Measurements from ENCODE around the gene ITM2C. TPM values are rescaled to one million over a fixed set of nuclear protein-coding genes. Genes with fewer than 3 reads are reported as not detected.

The ITM2C gene
- total RNA-seq = 10 to 100 TPM in 3 of 4 donors, 1 to 10 TPM in 1; 4.9 to 11.2 (median 10.8) TPM

GRCh38 chr2:230864605-230865306 is at the start of gene ITM2C:
ITM2C (plus strand) TSS chr2:230864942; CDS start chr2:230865026, 84 bp downstream.
- intact Hi-C loops (cut with DNase I; ENCODE audit: low total_unique reads) = no loop called here
- Histone ChIP-seq H3K9me3 (no peaks in the 10 kb centered on the region), H3K27me3 (peaks cover 2 to 26% (median 20%) of the 10 kb centered on the region in 3 donors), H3K4me1 (no peaks in the 10 kb centered on the region), H3K4me3 (peak within 1 kb of the TSS; percentile 59 to 77 (median 67)), H3K27ac (peak within 1 kb of the TSS in 3 of 4 donors; percentile 5 to 38 (median 26)), H3K36me3 (no peaks in the 10 kb centered on the region)
- TF ChIP-seq CTCF (IDR thresholded peaks at IDR 0.05 in 4 of 5, conservative IDR thresholded peaks at IDR 0.05 in 1 of 5) (peak in 2 of 5 experiments; percentile 11 to 19), POLR2A (IDR thresholded peaks at IDR 0.05) (no peak)
- ATAC-seq (peak; percentile 34 to 54), DNase-seq (no peak)
- in situ Hi-C loops (cut with MboI; ENCODE audit: low sequenced_read_pairs in 4 of 4) = no loop called here

GRCh38 chr2:230815088-230815487 is 49.7 kb upstream of the ITM2C start:
- DNase-seq = no peak

GRCh38 chr2:230816735-230817134 is 48.0 kb upstream of the ITM2C start:
- Histone ChIP-seq H3K36me3 (peaks cover 0 to 48% of the 10 kb centered on the region in 2 donors), H3K27ac (peak overlapping the region in 1 of 4 donors; percentile 4), H3K9me3 (no peaks in the 10 kb centered on the region), H3K27me3 (no peaks in the 10 kb centered on the region), H3K4me1 (peaks cover 8 to 9% of the 10 kb centered on the region in 2 donors), H3K4me3 (no peak overlapping the region)
- ATAC-seq = no peak
- no peak for DNase-seq
- TF ChIP-seq POLR2A (IDR thresholded peaks at IDR 0.05) = no peak
- TF ChIP-seq CTCF (IDR thresholded peaks at IDR 0.05 in 4 of 5, conservative IDR thresholded peaks at IDR 0.05 in 1 of 5) = no peak
- in situ Hi-C loops (cut with MboI; ENCODE audit: low sequenced_read_pairs in 4 of 4) (no loop called here), intact Hi-C loops (cut with DNase I; ENCODE audit: low total_unique reads) (no loop called here)

More at GRCh38 chr2:230815088-230815487, 49.7 kb upstream of the ITM2C start:
- no peak for ATAC-seq
- H3K27ac ChIP-seq = no peak overlapping the region
- H3K4me3 ChIP-seq = no peak overlapping the region
- in situ Hi-C loops (cut with MboI; ENCODE audit: low sequenced_read_pairs in 4 of 4) (no loop called here), intact Hi-C loops (cut with DNase I; ENCODE audit: low total_unique reads) (no loop called here)
- TF ChIP-seq POLR2A (IDR thresholded peaks at IDR 0.05) = no peak
- no peak for TF ChIP-seq CTCF (IDR thresholded peaks at IDR 0.05 in 4 of 5, conservative IDR thresholded peaks at IDR 0.05 in 1 of 5)
- peaks cover 0 to 58% of the 10 kb centered on the region in 2 donors for H3K36me3 ChIP-seq
- H3K27me3 ChIP-seq = no peaks in the 10 kb centered on the region
- no peaks in the 10 kb centered on the region for H3K9me3 ChIP-seq
- H3K4me1 ChIP-seq = peaks cover 15 to 16% of the 10 kb centered on the region in 2 donors

GRCh38 chr2:230819433-230819832 is 45.3 kb upstream of the ITM2C start:
- H3K9me3 ChIP-seq = no peaks in the 10 kb centered on the region
- TF ChIP-seq POLR2A (IDR thresholded peaks at IDR 0.05) (no peak), CTCF (IDR thresholded peaks at IDR 0.05 in 4 of 5, conservative IDR thresholded peaks at IDR 0.05 in 1 of 5) (no peak)
- no peak for DNase-seq
- H3K4me3 ChIP-seq = no peak overlapping the region
- no peak overlapping the region for H3K27ac ChIP-seq
- no peaks in the 10 kb centered on the region for H3K27me3 ChIP-seq
- ATAC-seq = no peak
- peaks cover 0 to 4% of the 10 kb centered on the region in 2 donors for H3K4me1 ChIP-seq
- H3K36me3 ChIP-seq = peaks cover 0 to 43% of the 10 kb centered on the region in 2 donors
- in situ Hi-C loops (cut with MboI; ENCODE audit: low sequenced_read_pairs in 4 of 4) (no loop called here), intact Hi-C loops (cut with DNase I; ENCODE audit: low total_unique reads) (no loop called here)

Data from gastrocnemius medialis (tissue), 4 donors.